GM08714 (cell line): ENCODE results near the gene SMCO3.

Experiments used
- H3K4me3 ChIP-seq: fragments of 200-500 bp; sonication (Bioruptor generic); 2 replicates; pipeline ENCODE4 v1.5.1; 2014; ENCODE audit warnings: mild to moderate bottlenecking, low read length, inconsistent platforms
- ZNF274 ChIP-seq: IDR thresholded peaks from 2 replicates; pipeline ENCODE4 v1.6.1; 2012; ENCODE audit warnings: mild to moderate bottlenecking, low read depth, low read length

The SMCO3 gene

GRCh38 chr12:14814014-14814413 is at the start of gene SMCO3:
TSS of gene SMCO3 (minus strand) at chr12:14814182. CDS start at chr12:14806680, 7,502 bp downstream.
- TF ChIP-seq ZNF274 = no peak
- H3K4me3 ChIP-seq = no peak within 1 kb of the TSS

GRCh38 chr12:14860490-14860889 is 46.5 kb upstream of the SMCO3 start:
- no peak overlapping the region for H3K4me3 ChIP-seq
- no peak for TF ChIP-seq ZNF274

GRCh38 chr12:14858513-14858912 is 44.5 kb upstream of the SMCO3 start:
- no peak overlapping the region for H3K4me3 ChIP-seq
- no peak for TF ChIP-seq ZNF274

- no peak for TF ChIP-seq ZNF274
- no peak overlapping the region for H3K4me3 ChIP-seq
These were observed 40.7 kb upstream of the SMCO3 start for GRCh38 chr12:14854586-14855183.

- TF ChIP-seq ZNF274 = no peak
- H3K4me3 ChIP-seq = no peak overlapping the region
These were observed 40.0 kb upstream of the SMCO3 start for GRCh38 chr12:14853961-14854360.

GRCh38 chr12:14852880-14853279 is 38.9 kb upstream of the SMCO3 start:
- no peak overlapping the region for H3K4me3 ChIP-seq
- no peak for TF ChIP-seq ZNF274

GRCh38 chr12:14850929-14851663 is 37.1 kb upstream of the SMCO3 start:
- TF ChIP-seq ZNF274 = no peak
- no peak overlapping the region for H3K4me3 ChIP-seq

- no peak for TF ChIP-seq ZNF274
- H3K4me3 ChIP-seq = no peak overlapping the region
These were observed 35.7 kb upstream of the SMCO3 start for GRCh38 chr12:14849661-14850060.

GRCh38 chr12:14846876-14847580 is 33.0 kb upstream of the SMCO3 start:
- H3K4me3 ChIP-seq = no peak overlapping the region
- TF ChIP-seq ZNF274 = no peak

GRCh38 chr12:14846042-14846587 is 32.1 kb upstream of the SMCO3 start:
- H3K4me3 ChIP-seq = no peak overlapping the region
- no peak for TF ChIP-seq ZNF274

GRCh38 chr12:14845350-14845750 is 31.4 kb upstream of the SMCO3 start:
- H3K4me3 ChIP-seq = no peak overlapping the region
- TF ChIP-seq ZNF274 = no peak

- TF ChIP-seq ZNF274 = no peak
- no peak overlapping the region for H3K4me3 ChIP-seq
These were observed 30.4 kb upstream of the SMCO3 start for GRCh38 chr12:14844401-14844800.

- H3K4me3 ChIP-seq = no peak within 1 kb of the TSS
- no peak for TF ChIP-seq ZNF274
These were observed 29.5 kb upstream of the SMCO3 start, which contains the start of gene ART4 for GRCh38 chr12:14843425-14843887. TSS of gene ART4 (minus strand) at chr12:14843526. CDS start at chr12:14843113, 413 bp downstream.

GRCh38 chr12:14842315-14842714 is 28.3 kb upstream of the SMCO3 start:
- no peak overlapping the region for H3K4me3 ChIP-seq
- no peak for TF ChIP-seq ZNF274

- no peak for TF ChIP-seq ZNF274
- H3K4me3 ChIP-seq = no peak overlapping the region
These were observed 27.8 kb upstream of the SMCO3 start for GRCh38 chr12:14841761-14842160.

- no peak overlapping the region for H3K4me3 ChIP-seq
- no peak for TF ChIP-seq ZNF274
These were observed 26.6 kb upstream of the SMCO3 start for GRCh38 chr12:14840616-14841015.
